Endothelial cell of umbilical vein (primary cell): ENCODE data around the gene CFAP99.

Experiments used
- EZH2 ChIP-seq: IDR thresholded peaks from 2 replicates; pipeline ENCODE4 v1.6.1; 2012; ENCODE audit warnings: borderline replicate concordance, low read depth, mild to moderate bottlenecking, moderate library complexity, low read length, inconsistent platforms; ENCODE audit not compliant: severe bottlenecking
- GATA2 ChIP-seq: IDR thresholded peaks from 2 replicates; pipeline ENCODE4 v1.7.0; 2011; ENCODE audit warnings: low read depth, mild to moderate bottlenecking, moderate library complexity, mixed read lengths, low read length; ENCODE audit not compliant: insufficient read length, insufficient read depth
- POLR2A ChIP-seq: IDR thresholded peaks from 2 replicates; pipeline ENCODE4 v1.6.1; 2012; ENCODE audit warnings: low read depth, mild to moderate bottlenecking, control low read depth, low read length
- TF ChIP-seq, protein P1 (sequence below), 2 donors: IDR thresholded peaks; 1 replicate in 1 of 2; 2 replicates in 1 of 2; pipeline ENCODE4 v1.5.1; 2011; ENCODE audit warnings: low read length in 2 of 2, mild to moderate bottlenecking in 2 of 2, moderate library complexity in 2 of 2, control low read depth in 1 of 2, inconsistent platforms in 1 of 2, low read depth in 1 of 2; ENCODE audit not compliant: insufficient read depth in 1 of 2; ENCODE audit errors: extremely low read depth in 1 of 2

DNA sequence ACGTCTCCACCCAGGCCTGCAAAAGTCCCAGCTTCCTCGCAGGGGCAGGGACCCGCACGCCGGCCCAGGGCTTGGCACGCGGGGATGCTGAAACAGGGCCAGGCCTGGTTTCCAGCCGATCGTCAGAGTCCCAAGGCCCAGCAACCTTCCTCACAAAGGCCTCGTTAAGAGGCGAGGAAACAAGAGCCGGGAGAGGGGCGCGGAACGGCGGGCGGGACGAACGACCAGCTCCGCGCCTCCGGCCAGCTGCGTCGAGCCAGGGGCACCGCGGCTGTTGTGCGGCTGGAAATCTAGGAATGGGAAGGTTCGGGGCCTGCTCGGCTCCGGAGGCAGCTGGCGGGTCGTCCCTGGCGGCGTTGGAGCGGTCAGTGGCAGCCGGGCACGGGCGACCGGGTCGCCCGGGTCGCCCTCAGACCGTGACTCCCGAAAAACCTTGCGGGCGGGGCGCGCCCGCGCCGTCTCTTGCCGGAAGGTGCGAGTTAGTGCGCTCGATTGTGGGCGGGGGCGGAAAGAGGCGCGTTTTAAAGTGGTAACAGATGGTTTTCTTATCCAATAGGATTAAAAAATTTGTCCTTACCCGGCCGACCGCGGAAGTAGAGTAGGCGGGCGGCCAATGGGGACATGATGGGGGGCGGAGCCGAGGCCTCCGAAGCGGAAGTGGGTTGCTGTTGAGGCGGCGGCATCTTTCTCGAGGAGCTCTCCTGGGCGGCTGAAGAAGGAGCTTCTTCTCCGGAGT lies 49.9 kb downstream of the CFAP99 start, which contains the start of gene RNF4:
- TF ChIP-seq GATA2 (no peak), EZH2 (no peak), POLR2A (peak; percentile 86)
- TF ChIP-seq, protein P1, sequence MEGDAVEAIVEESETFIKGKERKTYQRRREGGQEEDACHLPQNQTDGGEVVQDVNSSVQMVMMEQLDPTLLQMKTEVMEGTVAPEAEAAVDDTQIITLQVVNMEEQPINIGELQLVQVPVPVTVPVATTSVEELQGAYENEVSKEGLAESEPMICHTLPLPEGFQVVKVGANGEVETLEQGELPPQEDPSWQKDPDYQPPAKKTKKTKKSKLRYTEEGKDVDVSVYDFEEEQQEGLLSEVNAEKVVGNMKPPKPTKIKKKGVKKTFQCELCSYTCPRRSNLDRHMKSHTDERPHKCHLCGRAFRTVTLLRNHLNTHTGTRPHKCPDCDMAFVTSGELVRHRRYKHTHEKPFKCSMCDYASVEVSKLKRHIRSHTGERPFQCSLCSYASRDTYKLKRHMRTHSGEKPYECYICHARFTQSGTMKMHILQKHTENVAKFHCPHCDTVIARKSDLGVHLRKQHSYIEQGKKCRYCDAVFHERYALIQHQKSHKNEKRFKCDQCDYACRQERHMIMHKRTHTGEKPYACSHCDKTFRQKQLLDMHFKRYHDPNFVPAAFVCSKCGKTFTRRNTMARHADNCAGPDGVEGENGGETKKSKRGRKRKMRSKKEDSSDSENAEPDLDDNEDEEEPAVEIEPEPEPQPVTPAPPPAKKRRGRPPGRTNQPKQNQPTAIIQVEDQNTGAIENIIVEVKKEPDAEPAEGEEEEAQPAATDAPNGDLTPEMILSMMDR (IDR thresholded peaks at IDR 0.05; ENCODE audit: extremely low read depth in 1 of 2, insufficient read depth in 1 of 2, low read depth in 1 of 2, low read length in 2 of 2): no peak
